ENCODE measurements around the gene PACS1.

GRCh38 chr11:66216911-66217310 lies 146.8 kb downstream of the PACS1 start:
- TF ChIP-seq, protein P1, sequence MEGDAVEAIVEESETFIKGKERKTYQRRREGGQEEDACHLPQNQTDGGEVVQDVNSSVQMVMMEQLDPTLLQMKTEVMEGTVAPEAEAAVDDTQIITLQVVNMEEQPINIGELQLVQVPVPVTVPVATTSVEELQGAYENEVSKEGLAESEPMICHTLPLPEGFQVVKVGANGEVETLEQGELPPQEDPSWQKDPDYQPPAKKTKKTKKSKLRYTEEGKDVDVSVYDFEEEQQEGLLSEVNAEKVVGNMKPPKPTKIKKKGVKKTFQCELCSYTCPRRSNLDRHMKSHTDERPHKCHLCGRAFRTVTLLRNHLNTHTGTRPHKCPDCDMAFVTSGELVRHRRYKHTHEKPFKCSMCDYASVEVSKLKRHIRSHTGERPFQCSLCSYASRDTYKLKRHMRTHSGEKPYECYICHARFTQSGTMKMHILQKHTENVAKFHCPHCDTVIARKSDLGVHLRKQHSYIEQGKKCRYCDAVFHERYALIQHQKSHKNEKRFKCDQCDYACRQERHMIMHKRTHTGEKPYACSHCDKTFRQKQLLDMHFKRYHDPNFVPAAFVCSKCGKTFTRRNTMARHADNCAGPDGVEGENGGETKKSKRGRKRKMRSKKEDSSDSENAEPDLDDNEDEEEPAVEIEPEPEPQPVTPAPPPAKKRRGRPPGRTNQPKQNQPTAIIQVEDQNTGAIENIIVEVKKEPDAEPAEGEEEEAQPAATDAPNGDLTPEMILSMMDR (IDR thresholded peaks at IDR 0.05): no peak
- TF ChIP-seq POLR2A (IDR thresholded peaks at IDR 0.05): no peak

Measured in breast epithelium (tissue), 3 donors.